ENCODE measurements around the gene ABCB9.

- TF ChIP-seq, protein P1, sequence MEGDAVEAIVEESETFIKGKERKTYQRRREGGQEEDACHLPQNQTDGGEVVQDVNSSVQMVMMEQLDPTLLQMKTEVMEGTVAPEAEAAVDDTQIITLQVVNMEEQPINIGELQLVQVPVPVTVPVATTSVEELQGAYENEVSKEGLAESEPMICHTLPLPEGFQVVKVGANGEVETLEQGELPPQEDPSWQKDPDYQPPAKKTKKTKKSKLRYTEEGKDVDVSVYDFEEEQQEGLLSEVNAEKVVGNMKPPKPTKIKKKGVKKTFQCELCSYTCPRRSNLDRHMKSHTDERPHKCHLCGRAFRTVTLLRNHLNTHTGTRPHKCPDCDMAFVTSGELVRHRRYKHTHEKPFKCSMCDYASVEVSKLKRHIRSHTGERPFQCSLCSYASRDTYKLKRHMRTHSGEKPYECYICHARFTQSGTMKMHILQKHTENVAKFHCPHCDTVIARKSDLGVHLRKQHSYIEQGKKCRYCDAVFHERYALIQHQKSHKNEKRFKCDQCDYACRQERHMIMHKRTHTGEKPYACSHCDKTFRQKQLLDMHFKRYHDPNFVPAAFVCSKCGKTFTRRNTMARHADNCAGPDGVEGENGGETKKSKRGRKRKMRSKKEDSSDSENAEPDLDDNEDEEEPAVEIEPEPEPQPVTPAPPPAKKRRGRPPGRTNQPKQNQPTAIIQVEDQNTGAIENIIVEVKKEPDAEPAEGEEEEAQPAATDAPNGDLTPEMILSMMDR (IDR thresholded peaks at IDR 0.05) = no peak
- no peak for TF ChIP-seq POLR2A (IDR thresholded peaks at IDR 0.05)
Observed at GRCh38 chr12:122949816-122950675, 16.2 kb downstream of the ABCB9 start.

All from sigmoid colon (tissue), 3 donors.